NCI-H2081 (cell line): Measurements from ENCODE around the gene ZFHX3.
A peak's percentile ranks its signal among the peaks of the same experiment; 100 is the strongest.

Experiments used
- DNase-seq, 2 experiments: peaks; one replicate each; lab custom pipeline; 2025; lab: John Stamatoyannopoulos, UW

Gene ZFHX3

GRCh38 chr16:72852421-72852820 is 195.5 kb downstream of the ZFHX3 start:
- no peak for DNase-seq

- no peak for DNase-seq
Measured at GRCh38 chr16:72850853-72851252, 197.1 kb downstream of the ZFHX3 start.

GRCh38 chr16:72850021-72850420 is 197.9 kb downstream of the ZFHX3 start:
- DNase-seq, result no peak

- DNase-seq, result peak; percentile 73 to 75
Measured at GRCh38 chr16:72848759-72849664, 198.9 kb downstream of the ZFHX3 start.

- DNase-seq, result peak; percentile 7 to 21
Measured at GRCh38 chr16:72848028-72848400, 199.9 kb downstream of the ZFHX3 start.

- peak; percentile 13 to 17 for DNase-seq
Measured at GRCh38 chr16:72847187-72848027, 200.5 kb downstream of the ZFHX3 start.

GRCh38 chr16:72846594-72846993 is 201.3 kb downstream of the ZFHX3 start:
- no peak for DNase-seq

- DNase-seq, result no peak
Measured at GRCh38 chr16:72845322-72846020, 202.5 kb downstream of the ZFHX3 start.

- DNase-seq, result no peak
Measured at GRCh38 chr16:72844225-72844920, 203.6 kb downstream of the ZFHX3 start.

- no peak for DNase-seq
Measured at GRCh38 chr16:72841506-72841905, 206.4 kb downstream of the ZFHX3 start.

GRCh38 chr16:72840631-72841381 is 207.1 kb downstream of the ZFHX3 start:
- no peak for DNase-seq

- no peak for DNase-seq
Measured at GRCh38 chr16:72838951-72839350, 209.0 kb downstream of the ZFHX3 start.

- DNase-seq, result no peak
Measured at GRCh38 chr16:72838586-72838910, 209.4 kb downstream of the ZFHX3 start.

GRCh38 chr16:72837846-72838585 is 209.9 kb downstream of the ZFHX3 start:
- DNase-seq, result no peak

GRCh38 chr16:72836985-72837384 is 210.9 kb downstream of the ZFHX3 start:
- no peak for DNase-seq

GRCh38 chr16:72836181-72836580 is 211.7 kb downstream of the ZFHX3 start:
- DNase-seq, result no peak

GRCh38 chr16:72835086-72835485 is 212.8 kb downstream of the ZFHX3 start:
- DNase-seq, result no peak

GRCh38 chr16:72834499-72834898 is 213.4 kb downstream of the ZFHX3 start:
- DNase-seq, result no peak

- no peak for DNase-seq
Measured at GRCh38 chr16:72833969-72834368, 214.0 kb downstream of the ZFHX3 start.

- DNase-seq, result no peak
Measured at GRCh38 chr16:72833482-72833881, 214.4 kb downstream of the ZFHX3 start.
